Stimulated activated CD4-positive, alpha-beta T cell treated with anti-CD3 and anti-CD28 coated beads, Interleukin-1b, Interleukin-23, amount 100 ng/mL, for 4 hours (primary cell): Measurements from ENCODE around the gene LASP1.

ENCODE experiments used
- DNase-seq, 2 donors: peaks; one replicate each; pipeline ENCODE4 v3.0.0-alpha.2; 2020; ENCODE audit warnings: low read depth in 2 of 2

The LASP1 gene

DNA sequence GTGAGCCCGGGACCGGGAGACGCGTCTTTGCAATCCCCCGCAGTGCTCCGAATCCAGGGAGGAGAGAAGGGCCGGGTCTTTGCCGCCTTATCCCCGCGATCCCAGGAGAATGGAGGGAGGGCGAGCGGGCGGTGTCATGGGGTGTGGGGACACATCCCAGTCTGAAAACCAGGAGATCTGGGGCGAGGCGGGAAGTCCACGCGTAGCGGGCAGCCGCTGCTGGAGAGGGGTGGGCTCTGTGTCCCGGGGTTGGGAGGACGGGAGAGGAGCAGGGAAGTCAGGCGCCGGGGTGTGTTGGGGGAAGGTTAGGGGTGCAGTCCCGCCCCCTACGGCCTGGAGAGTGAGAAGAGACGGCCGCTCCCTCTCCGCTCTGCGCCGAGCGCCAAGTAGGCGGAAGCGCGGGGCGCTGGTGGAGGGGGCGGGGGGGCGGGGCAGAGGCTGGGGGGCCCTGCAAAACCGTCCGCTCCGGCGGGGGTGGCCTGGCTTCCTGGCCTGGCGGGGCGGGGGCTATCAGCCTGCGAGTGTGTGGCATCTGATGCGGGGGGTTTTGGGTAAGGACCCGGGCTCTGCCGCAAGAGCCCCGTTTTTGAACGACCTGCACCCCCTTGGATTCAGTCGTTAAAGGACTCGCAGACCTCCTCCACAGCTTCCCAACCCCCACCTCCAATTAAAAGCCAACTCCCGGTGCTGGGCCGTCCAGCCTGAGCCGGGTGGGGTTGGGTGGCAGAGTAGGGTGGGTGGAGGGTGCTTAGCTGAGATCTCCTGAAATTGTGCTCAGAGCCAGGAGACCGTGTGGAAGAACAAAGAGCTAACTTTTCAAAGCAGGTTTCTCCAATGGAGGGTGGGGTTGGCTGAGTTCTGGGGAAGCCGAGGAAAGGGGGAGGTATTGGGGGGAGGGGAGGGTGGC is 654 bp downstream of the LASP1 start:
- peak; percentile 46 to 54 for DNase-seq

- peak; percentile 56 to 64 for DNase-seq
Measured at GRCh38 chr17:38871247-38872015, 1.6 kb downstream of the LASP1 start.

GRCh38 chr17:38872027-38872511 is 2.2 kb downstream of the LASP1 start:
- DNase-seq = no peak

DNA sequence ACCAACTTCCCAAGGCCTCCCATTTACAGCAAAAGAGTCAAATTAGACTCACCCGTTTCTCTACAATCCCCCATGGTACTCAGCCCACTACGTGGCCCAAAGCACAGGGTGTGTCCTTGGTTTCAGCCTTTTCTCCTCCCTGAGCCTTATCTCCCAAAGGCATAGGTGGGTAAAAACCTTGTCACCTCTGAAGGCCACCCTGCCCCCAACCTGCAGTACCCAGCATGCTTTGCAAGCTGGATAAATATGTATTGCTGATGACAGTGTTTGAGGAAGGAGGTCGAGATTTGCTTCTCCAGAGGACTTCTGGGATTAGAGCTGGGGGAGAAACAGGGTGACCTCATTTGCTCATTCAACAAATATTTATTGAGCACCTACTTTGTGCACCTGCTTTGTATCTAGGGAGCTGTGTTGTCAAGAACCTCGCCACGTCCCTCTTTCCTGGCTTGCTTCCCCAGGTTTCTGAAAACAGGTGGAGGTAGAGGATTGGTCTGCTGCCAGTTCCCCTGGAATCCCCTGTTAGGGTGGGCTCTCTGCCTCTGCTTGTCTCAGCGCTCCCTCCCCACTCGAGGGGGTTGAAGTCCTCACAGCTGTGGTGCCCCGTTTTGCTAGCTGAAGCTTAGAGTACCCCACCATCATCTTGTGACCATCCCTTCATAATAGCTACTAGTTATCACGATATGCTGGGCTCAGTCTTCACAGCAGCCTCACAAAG is 3.0 kb downstream of the LASP1 start:
- no peak for DNase-seq

GRCh38 chr17:38873640-38874380 is 4.0 kb downstream of the LASP1 start:
- no peak for DNase-seq

- no peak for DNase-seq
Measured at GRCh38 chr17:38874505-38875400, 4.9 kb downstream of the LASP1 start.

DNA sequence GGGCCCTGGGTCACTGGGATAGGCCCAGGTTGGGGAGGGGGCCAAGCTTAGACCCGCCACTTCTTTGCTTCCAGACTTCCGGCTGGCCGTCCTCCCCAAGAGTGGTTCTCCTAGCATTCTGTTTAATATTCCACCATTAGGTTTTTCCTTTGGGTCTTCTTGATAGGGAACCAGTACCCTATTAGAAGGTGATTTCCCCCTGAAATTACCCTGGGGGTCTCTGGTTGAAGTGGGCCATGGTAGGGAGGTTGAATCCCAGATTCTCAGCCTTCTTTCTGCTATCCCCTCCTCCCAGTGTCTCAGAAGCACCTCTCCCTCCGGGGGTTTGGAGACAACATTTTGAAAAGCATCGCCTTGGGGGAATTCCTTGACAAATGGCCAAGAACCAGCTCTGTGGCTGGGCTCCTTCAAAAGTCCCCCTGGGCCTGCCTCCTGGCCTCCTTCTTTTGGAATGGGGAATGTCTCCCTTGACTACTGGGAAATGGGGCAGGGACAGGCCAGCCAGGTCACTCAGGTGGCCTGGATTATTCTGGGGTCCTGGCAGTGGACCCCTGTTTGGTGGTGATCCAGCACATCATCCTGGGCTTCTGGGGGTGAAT is 5.7 kb downstream of the LASP1 start:
- no peak for DNase-seq

GRCh38 chr17:38877130-38877851 is 7.4 kb downstream of the LASP1 start:
- no peak for DNase-seq

DNA sequence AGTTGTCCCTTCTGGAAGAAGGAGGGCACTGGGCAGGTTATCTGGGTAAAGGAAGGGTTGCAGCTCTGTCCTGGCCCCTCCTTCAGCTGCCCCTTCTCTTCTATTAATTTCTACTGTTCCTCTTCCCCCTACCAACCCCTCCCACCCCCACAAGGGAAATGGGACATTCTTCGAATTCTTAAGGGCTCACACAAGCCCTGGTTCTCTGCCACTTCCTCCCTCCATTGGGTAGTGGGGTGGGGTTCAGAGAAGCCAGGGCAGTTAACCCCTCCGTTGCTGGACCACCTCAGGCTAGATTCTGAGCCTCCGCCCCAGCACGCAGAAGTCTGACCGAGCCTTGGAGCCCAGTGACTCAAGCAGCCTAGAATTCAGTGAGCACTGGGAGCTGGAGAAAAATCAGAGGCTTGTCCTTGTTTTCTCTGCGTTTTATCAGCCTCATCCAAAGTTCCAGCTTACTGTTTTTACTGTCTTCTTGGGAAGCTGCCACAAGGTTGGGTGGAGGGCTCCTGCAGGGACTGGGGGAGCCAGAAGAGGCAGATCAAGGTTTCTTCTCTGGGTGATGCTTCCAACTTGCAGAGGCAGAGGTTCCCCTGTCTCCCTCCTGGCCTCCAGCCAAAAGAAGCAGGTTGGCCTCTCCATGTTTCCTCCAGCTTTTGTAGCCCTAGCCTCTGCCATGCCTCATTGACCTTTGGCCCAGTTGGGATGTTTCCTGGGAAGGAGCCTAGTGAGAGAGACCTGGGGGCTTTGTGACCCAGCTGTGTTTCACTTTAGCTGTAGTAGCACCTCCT is 10.2 kb downstream of the LASP1 start:
- no peak for DNase-seq

DNA sequence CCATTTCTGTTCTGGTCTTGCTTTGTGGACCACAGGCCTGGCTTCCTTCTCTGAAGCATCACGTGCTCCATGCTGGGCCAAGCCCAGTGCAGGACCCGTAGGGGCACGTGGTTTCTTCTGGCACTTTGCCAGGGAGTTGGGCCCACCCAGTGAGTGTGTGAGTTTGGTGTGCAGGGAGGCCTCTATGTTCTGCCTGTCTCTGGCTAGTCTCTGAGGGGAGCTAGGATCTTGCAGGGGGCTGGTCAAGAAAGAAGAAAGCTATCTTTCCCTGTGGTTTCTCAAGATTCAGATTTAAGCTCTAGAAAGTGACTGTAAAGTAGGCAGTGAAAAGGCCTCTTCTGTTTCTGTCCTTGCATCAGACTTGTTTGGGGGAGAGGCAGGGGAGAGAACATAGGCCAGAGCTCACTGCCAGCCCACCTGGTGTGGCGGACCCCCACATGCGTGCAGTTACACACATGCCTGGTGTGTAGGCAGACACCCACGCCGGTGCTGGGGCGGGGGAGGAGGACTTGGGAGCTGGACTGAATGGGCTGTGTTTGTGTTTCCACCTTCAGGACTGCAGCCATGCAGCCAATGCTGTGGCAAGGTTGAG is 11.8 kb downstream of the LASP1 start:
- no peak for DNase-seq

DNA sequence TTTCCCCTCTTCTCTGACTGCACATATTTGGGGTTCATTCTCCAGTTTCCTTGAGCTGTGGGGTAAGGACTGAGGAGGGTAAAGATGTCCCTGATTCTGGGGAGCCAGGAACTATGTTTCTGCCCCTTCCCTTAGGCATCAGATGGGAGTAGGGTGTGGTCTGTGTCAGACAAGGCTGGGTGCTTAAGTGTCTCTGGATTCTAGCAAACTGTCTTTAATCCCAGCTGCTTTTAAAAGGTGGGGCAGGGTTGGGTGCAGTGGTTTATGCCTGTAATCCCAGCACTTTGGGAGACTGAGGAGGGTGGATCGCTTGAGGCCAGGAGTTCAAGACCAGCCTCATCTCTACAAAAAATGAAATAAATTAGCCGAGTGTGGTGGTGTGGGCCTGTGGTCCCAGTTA is 13.0 kb downstream of the LASP1 start:
- DNase-seq = no peak

GRCh38 chr17:38883592-38884526 is 14.0 kb downstream of the LASP1 start:
- DNase-seq = no peak

DNA sequence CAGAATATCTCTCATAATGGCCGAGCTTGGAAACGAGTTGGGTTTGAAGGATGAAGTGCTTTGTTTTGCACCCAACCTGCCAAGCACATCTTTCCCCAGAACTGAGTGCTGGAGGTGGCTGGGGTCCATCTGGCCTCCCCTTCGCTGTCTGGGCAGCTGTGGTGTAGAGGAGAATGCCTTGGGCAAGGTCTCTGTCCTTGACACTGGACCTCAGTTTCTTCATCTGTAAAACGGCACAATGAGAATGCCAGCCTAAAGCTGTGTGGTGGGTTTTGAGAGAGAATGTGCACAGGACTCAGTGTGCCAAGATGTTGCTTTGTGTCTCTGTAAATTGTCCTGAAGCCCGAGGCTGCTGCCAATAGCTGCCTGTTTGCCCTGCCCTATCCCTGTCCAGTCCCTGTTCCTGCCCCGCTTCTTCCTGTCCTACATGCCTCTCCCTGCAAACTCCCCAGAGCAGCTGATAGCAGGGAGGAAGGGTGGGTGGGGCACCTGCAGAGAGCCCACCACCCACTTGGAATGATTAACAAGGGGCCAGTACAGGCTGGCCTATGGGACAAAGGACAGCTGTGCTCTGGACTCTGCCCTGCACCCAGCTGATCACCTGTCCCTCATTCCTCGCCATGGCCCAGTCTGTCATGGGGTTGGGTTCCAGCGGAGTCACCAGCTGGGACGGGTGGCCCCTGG is 15.3 kb downstream of the LASP1 start:
- no peak for DNase-seq

DNA sequence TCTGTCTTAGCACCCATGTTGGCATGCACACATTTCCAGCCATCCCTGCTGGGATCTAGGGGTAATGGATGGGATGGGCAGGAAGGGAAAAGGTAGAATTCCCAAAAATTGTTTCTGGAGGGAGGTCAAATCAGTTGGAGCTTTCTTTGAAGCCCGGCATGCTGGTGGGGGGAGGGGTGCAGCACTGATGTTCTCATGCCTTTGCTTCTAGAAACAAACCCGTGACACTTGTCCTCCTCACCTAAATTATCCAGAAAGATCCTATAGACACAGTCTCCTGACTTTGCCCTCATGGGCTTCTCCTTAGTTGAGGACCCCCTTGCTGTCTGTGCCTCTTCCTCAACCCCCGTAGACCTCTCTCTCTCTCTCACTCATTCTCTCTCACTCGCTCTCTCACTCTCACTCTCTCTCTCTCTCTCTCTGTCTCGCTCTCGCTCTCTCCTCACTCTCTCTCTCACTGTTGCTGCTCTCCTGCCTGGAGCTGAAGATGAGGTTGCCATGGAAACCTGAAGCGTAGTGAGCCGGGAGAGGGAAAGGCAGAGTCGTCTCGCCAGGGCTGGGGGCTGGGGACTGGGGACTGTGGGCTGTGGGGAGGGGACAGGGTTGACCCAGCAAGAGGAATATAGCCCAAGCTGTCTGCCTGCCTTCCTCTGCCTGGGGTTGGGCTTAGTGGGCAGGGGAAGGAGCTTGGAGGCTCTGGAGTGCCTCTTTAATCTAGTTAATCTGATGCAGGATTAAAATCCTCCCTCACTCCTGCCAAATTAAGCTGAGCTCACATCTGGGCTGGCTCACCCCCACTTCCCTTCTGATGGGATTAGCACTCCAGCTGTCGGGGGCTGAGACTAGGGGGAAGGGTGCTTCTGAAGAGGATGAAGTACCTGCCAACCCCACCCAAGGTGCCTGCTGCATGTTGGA is 16.1 kb downstream of the LASP1 start:
- no peak for DNase-seq

- no peak for DNase-seq
Measured at GRCh38 chr17:38886643-38887010, 16.8 kb downstream of the LASP1 start.
